ENCODE results near the gene EDN1. TPM values are rescaled to one million over a fixed set of nuclear protein-coding genes. Genes with fewer than 3 reads are reported as not detected.
"Not testable (repeated sequence)": the region's sequence is repeated elsewhere in the genome, so short reads cannot be mapped to it uniquely, and the experiment has no call there.

The EDN1 gene
- total RNA-seq, 1 donor from 2014 or later: 0.76 TPM

DNA sequence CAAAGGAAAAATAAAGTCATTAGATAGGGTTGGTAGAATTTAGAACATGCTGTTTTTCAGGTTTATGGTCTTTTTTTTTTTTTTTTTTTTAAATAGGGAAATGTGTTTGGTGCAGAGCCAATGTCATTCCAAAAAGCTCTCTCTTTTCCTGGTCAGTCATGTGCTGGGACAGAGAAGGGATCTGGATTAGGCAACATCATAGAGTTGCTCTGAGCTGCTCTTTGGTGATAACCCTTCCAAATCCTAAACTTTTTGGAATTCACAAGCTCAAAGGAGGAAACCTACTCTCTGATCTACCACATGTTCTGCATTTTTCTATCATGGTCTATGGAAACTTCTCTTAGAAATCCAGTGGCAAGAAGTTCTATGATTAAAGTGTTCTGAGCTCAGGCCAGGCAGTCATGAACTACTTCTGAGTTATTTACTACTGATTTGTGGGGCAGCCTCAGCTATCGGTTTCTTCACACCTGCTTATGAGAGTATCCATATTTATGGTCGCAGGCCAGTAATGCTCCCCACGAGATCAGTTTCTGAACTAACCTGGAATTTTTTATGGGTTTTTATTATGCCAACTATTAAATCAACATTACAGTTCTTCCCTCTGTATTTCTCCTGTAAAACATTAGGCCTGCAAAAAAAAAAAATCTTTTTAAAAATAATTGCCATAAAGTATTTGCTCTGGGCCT lies 4.8 kb downstream of the EDN1 start:
- ATAC-seq: no peak

- peak; percentile 9 for ATAC-seq
Observed at GRCh38 chr6:12295558-12296254, 5.5 kb downstream of the EDN1 start.

- peak; percentile 70 for ATAC-seq
Observed at GRCh38 chr6:12296255-12296573, 6.1 kb downstream of the EDN1 start.

- no peak for ATAC-seq
Observed at GRCh38 chr6:12296604-12297003, 6.4 kb downstream of the EDN1 start.

DNA sequence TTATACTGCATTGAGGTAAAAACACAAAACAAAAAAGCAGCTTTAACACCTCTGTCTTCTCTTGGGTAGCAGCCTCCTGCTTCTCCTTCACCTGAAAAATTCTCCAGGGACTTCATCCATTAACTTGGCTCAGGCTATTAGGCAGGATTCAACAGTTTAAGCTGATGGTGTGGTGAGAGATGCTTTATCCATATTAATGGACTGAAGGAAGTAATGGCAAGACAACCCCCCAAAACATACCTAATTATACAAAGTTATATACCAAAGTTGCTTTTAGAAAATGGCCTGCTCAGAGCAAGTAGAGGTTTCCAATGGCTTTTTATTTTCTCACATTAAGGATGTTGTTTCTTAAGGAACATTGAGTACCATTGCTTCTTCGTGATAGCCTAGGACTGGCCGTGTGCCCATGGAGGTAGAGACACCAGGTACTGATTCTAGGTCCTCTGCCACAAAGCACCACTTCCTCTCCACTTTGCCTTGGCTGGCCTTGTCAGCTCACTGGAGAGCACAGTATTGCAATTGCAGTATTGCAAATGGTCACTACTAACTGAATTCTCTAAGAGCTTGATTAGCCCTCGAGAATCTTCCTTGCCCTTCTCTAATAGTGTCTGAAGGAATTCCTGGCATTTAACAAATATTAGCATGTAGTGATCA lies 7.3 kb downstream of the EDN1 start:
- ATAC-seq: no peak

DNA sequence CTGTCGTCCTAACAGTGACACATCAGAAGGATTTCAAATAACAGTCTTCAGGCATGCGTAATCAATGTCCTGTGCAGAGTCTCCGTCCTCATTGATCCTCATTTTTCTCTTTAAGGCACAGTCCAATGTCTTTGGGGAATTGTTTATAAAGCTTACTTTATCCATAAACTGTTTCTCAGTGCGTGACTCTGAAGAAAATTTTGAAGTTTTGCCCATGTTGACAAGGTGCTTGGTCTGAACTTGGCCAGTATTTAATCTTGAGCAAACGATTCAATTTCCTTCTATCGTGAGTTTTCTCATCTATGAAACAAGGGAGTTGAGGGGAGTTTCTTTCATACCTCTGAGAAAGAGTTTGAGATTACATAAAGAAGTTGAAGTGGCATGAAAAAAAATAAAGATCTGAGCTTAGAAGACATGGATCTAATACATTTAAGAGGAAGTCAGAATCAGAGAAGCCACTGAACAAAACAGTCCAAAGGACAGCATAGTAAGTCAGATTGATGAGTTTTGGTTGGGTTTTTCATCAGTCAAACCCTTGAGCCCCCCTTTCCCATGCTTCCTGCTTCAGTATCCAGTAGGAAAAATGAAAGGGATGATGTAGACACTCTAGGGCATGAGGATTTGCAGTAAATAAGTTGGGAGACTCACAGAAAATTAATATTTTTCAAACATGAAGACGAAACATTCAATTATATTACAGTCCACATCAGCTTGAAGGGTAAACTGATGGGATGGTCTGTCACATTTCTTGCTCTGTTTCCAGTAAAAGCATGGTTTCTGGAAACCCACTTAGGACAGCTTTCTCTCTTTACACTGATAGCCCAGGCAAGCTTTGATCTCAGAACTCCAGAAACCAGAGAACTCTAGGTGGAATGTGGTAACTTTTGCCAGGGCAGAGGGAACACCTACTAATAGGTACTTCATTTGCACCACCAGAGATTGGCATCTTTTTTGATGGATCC lies 8.1 kb downstream of the EDN1 start:
- ATAC-seq: no peak

DNA sequence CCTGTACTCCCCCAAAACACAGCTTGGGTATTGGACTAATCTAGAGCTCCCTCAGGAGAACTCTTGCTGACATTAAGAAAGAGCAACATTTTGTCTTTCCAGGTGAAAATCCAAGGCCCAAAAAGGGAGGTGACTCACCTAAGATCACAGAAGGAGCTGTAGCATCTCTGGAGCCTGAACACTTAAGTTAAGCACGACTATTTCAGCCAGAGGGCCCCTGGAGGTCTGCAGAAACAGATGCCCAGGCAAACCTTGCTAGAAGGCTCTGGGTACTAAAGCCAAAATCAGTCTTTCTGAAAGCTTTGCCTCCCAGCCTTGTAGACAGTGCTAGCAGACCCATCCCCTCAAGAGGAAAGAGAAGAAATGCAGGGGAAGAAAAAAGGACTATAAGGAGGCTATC lies 8.8 kb downstream of the EDN1 start:
- ATAC-seq: no peak

DNA sequence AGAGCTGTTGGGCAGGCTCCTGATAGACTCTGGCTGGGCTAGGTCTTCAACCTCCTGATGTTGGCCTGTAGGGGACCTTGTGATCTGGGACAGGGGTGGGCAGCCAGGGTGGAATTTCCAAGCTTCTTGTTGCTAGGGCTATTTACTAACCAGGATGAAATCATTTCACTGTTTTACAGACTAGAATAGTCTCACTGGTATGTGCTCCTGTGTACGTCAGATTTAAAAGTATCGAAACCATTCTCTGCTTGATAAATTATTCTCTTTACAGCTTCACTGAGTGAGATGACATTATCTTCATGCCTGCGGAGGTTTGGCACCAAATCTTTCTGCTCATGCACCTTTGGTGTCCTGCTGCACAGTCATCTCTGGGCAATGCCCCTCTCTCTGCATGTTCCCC lies 10.9 kb downstream of the EDN1 start:
- ATAC-seq: no peak

DNA sequence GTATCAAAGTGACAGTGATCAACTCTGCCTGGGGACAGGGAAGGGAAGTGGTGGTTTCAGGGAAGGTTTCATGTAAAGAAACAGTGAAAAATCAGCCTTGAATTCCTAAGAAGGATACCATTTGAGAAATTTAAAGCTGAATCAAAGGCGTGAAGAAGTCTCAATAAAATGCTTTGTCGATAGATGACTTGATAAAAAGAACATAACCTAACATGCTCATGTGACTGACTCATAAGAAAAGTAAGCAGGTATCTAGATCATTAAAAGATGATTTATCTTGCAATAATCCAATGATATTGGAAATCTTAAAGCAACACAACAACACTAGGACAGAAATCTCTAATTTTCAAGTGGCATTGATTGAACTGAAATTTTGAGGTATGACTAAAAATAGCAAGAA lies 14.3 kb downstream of the EDN1 start:
- no peak for ATAC-seq

DNA sequence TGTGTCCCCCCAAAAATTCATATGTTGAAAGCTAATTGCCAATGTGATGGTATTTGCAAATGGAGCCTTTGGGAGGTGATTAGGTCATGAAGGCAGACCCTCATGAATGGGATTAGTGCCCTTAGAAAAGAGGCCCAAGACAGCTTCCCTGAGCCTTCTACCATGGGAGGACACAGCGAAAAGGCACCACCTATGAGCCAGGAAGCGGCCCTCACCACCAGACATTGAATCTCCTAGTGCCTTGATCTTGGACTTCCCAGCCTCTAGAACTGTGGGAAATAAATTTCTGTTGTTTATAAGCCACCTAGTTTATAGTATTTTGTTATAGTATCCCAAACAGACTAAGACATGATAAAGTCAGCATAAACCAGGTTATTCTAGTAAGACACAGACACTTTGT lies 18.9 kb downstream of the EDN1 start:
- no peak for ATAC-seq

DNA sequence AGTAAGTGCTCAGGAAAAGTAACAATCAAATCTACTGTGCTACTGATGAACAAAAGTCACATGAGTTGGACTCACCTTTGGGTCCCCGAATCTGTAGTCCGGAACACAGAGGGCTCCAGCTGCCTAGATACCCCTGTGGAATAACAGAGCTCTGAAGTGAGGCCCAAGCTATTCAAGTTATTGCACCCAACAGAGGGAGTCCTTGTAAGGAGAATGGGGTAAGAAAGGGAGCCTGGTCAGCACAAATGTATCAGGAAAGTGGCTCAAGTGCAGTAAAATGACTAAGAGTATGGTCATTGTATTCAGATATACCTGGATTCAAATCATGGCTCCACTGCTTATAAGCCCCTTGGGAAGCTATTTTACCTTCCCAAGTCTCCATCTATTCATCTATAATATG lies 20.9 kb downstream of the EDN1 start:
- no peak for ATAC-seq

GRCh38 chr6:12312736-12313135 lies 22.6 kb downstream of the EDN1 start:
- ATAC-seq: no peak

DNA sequence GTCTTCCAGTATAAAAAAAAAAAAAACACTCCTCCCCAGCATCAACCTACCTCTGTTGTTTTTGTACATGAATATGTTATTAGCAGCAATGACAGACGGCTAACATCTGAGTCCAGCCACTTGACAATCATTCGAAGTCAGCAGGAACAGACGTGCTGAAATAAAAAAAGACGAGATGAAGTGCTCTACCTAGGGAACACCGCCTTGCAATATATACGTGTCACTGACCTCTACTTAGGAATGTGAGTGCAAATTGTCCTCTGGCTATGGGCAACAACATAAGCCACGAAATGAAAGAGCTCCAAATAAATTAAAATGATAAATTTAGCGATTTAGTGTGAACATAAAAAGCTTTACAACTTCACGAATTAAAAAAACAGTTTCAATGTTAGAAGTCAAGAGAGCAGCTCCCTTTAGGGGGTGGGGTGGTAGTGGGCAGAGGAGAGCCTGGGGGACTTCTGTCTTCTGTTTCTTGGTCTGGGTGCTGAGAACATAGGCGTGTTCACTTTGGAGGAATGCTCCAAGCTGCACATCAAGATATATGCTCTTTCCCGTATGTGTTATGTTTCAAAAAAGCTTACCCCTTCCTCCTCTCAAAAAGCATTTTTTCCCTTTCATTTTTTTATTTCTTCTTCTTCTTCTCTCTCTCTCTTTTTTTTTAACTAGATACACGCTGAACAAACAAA lies 23.3 kb downstream of the EDN1 start:
- ATAC-seq: no peak

GRCh38 chr6:12313992-12314589 lies 23.9 kb downstream of the EDN1 start:
- peak; percentile 93 for ATAC-seq

- ATAC-seq: no peak
Observed at GRCh38 chr6:12314751-12315150, 24.6 kb downstream of the EDN1 start.

DNA sequence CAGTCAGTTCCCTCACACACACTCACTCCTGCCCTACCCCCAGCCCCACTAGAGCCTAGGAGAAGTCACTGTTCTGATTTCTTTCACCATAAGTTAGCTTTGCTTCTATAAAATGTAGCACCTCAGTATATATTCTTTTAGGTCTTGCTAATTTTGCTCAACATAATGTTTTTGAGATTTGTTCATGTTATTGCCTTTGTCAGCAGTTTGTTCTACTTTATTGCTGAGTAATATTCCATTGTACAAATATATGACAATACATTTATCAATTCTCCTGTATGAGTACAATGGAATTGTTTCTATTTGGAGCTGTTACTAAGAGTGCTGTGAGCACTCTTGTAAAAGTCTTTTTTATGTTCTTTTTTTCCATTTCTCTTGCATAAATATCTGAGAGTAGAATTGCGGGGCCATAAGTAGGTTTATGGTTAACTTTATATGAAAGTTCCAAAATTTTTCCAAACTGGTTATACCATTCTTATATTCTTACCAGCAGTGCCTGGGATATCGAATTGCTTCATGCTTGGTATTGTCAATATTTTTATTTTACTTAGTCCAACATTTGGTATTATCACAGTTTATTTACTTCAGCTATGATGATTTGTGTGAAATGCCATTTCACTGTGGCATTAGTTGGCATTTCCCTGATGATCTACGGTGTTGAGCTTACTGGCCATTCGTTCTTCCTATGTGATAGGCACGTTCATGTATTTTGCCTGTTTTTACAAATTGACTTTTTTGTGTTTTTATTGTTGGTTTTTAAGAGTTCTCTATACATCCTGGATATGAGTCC lies 25.3 kb downstream of the EDN1 start:
- no peak for ATAC-seq

DNA sequence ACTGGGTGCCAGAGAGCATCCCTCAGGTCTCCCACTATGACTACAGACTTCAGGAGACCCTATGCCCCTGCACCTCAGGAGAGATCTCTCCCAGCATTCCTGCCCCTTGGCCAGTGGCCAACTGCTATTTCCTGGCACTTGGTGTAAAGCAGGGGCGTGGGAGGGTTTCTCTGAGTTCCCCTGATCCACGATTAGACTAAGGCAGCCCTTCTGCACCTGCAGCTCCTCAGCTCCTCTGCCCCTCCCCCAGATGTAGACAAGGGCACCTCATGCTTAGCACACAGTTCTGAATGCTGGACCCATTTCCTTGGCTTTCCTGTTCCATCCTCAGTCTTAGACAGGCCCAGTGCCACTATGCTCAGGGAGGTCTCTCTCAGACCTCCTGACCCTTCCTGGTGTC lies 28.6 kb downstream of the EDN1 start:
- no peak for ATAC-seq

DNA sequence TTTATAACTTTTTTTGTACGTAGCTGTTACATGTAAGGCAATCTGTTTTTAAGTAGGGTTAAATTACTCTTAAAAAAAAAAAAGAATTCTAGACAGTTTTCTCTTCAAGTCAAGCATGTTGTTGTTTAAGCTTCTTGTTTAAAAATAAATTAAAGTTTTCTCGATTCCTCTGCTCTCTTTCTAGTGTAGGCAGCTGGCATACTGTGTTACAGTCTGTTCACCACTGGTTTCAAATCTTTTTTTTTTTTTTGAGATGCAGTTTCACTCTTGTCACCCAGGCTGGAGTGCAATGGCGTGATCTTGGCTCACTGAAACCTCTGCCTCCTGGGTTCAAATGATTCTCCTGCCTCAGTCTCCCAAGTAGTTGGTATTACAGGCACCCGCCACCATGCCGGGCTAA lies 29.9 kb downstream of the EDN1 start:
- ATAC-seq: not testable (repeated sequence)

- ATAC-seq: peak; percentile 97
Observed at GRCh38 chr6:12324099-12324498, 33.9 kb downstream of the EDN1 start.

DNA sequence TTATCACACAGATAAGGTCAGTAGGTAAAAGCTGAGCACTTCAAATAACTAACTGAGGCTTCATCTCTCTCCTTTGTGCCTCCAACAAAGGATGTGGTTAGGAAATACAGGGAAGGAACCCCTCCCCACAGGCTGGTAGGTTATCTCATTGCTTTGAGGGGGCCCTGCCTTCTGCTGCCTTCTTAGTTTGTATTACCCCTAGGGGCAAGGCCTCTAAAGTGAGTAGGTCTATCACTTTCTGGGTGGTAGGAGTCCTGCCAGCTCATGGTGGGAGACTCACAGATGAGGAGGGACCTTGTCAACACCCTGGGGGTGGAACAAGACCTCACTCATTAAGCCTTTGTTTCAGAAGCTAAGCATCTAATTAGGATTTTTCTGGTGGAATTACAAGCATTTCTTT lies 34.6 kb downstream of the EDN1 start:
- ATAC-seq: no peak

DNA sequence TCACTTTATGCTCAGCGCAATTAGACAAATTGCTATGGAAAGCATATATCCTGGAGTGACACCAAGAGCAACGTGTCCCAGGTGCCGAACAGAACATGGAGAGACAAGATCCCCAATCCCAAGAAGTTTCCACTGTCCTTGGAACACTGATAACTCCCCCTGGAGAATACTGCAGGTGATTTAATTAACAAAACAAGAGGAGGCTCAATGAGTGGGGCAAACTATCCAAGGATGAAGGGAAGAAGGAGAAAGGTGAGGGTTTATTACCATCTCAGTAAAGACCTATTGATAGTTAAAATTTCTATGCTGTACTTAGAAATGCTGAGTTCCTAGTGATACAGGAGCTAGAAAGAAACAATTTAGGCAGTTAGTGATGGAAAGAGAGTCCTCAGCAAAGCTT lies 35.7 kb downstream of the EDN1 start:
- ATAC-seq: no peak

Data from esophagus mucosa (tissue), 1 donor.